Activated CD8-positive, alpha-beta memory T cell treated with anti-CD3 and anti-CD28 coated beads, Interleukin-2, amount 10 ng/mL, durations not matched to agents 7 days and 5 days (primary cell): ENCODE results near the gene POLE. TPM values are rescaled to one million over a fixed set of nuclear protein-coding genes. Genes with fewer than 3 reads are reported as not detected.
A peak's percentile ranks its signal among the peaks of the same experiment; 100 is the strongest.
"Not testable (repeated sequence)": the region's sequence is repeated elsewhere in the genome, so short reads cannot be mapped to it uniquely, and the experiment has no call there.

Experiments
- ATAC-seq: fragments of 150-1000 bp; cut with Tn5 transposase; one replicate; pipeline ENCODE4 v1.10.0; 2021; ENCODE audit warnings: moderate library complexity
- CTCF ChIA-PET: fragments of 350-600 bp; sonication (Branson Sonifier 250); formaldehyde crosslinking; loops from one replicate; lab custom pipeline; 2021; ENCODE audit warnings: antibody characterized with exemption; lab: Charles Lee
- DNase-seq: peaks from one replicate; pipeline ENCODE4 v3.0.0-alpha.2; 2020
- H3K27ac Mint-ChIP-seq: one replicate; pipeline ENCODE4 v1.8.0; 2021; ENCODE audit warnings: mild to moderate bottlenecking, mixed read lengths
- H3K27me3 Mint-ChIP-seq: one replicate; pipeline ENCODE4 v1.8.0; 2021; ENCODE audit warnings: mixed read lengths
- H3K36me3 Mint-ChIP-seq: one replicate; pipeline ENCODE4 v1.8.0; 2021; ENCODE audit warnings: mild to moderate bottlenecking, mixed read lengths
- H3K4me1 Mint-ChIP-seq: one replicate; pipeline ENCODE4 v1.8.0; 2021; ENCODE audit warnings: mixed read lengths
- H3K4me3 Mint-ChIP-seq: one replicate; pipeline ENCODE4 v1.8.0; 2021; ENCODE audit warnings: mild to moderate bottlenecking, moderate library complexity, mixed read lengths
- H3K9me3 Mint-ChIP-seq: one replicate; pipeline ENCODE4 v1.8.0; 2022; ENCODE audit warnings: low read depth, mixed read lengths
- total RNA-seq, 2 experiments: library from RNA; stranded (reverse); gene quantifications; one replicate each; pipeline ENCODE4 v1.2.3, GENCODE V29; 2021

Gene POLE
- total RNA-seq, 2 experiments from 2014 or later, result 170 to 221 TPM

GRCh38 chr12:132604151-132604618 lies 83.0 kb downstream of the POLE start:
- no peak for DNase-seq
- peaks cover 9% of the 10 kb centered on the region for H3K4me1 Mint-ChIP-seq
- H3K9me3 Mint-ChIP-seq, result no peaks in the 10 kb centered on the region
- no peaks in the 10 kb centered on the region for H3K36me3 Mint-ChIP-seq
- no peak overlapping the region for H3K27ac Mint-ChIP-seq
- H3K27me3 Mint-ChIP-seq, result peaks cover 75% of the 10 kb centered on the region
- no peak overlapping the region for H3K4me3 Mint-ChIP-seq
- ATAC-seq, result no peak
- CTCF ChIA-PET, result interaction anchor here (0.8 to 1.9 kb wide), 2 partner anchors 10 to 12 kb away, joined by 3 to 7 read pairs; no protein-coding TSS in a partner anchor

GRCh38 chr12:132603240-132604150 lies 83.6 kb downstream of the POLE start:
- H3K27me3 Mint-ChIP-seq, result peaks cover 74% of the 10 kb centered on the region
- H3K27ac Mint-ChIP-seq, result no peak overlapping the region
- CTCF ChIA-PET, result interaction anchor here (0.8 to 1.9 kb wide), 2 partner anchors 11 to 13 kb away, joined by 3 to 7 read pairs; no protein-coding TSS in a partner anchor
- no peaks in the 10 kb centered on the region for H3K9me3 Mint-ChIP-seq
- DNase-seq (no peak), ATAC-seq (no peak)
- H3K4me1 Mint-ChIP-seq, result peaks cover 13% of the 10 kb centered on the region
- no peaks in the 10 kb centered on the region for H3K36me3 Mint-ChIP-seq
- H3K4me3 Mint-ChIP-seq, result no peak overlapping the region

GRCh38 chr12:132602572-132603239 lies 84.4 kb downstream of the POLE start:
- Mint-ChIP-seq H3K9me3 (no peaks in the 10 kb centered on the region), H3K27me3 (peaks cover 70% of the 10 kb centered on the region), H3K27ac (no peak overlapping the region), H3K36me3 (no peaks in the 10 kb centered on the region), H3K4me1 (peaks cover 14% of the 10 kb centered on the region), H3K4me3 (no peak overlapping the region)
- CTCF ChIA-PET, result interaction anchor here (1.9 kb wide), 1 partner anchor 12 kb away, joined by 7 read pairs; no protein-coding TSS in a partner anchor
- no peak for DNase-seq
- ATAC-seq, result no peak

GRCh38 chr12:132601171-132601883 lies 85.8 kb downstream of the POLE start:
- Mint-ChIP-seq H3K9me3 (no peaks in the 10 kb centered on the region), H3K36me3 (no peaks in the 10 kb centered on the region), H3K27me3 (peaks cover 63% of the 10 kb centered on the region), H3K4me3 (peak overlapping the region; percentile 64), H3K4me1 (peaks cover 16% of the 10 kb centered on the region), H3K27ac (no peak overlapping the region)
- no peak for ATAC-seq
- CTCF ChIA-PET, result interaction anchor here (1.2 to 1.5 kb wide), 3 partner anchors 12 to 37 kb away, joined by 3 to 5 read pairs (median 4); no protein-coding TSS in a partner anchor
- DNase-seq, result no peak

GRCh38 chr12:132600048-132601032 lies 86.8 kb downstream of the POLE start:
- DNase-seq, result peak; percentile 57
- peaks cover 16% of the 10 kb centered on the region for H3K4me1 Mint-ChIP-seq
- peak; percentile 74 for ATAC-seq
- H3K27me3 Mint-ChIP-seq, result peaks cover 68% of the 10 kb centered on the region
- CTCF ChIA-PET, result interaction anchor here (0.8 to 1.5 kb wide), 5 partner anchors 9 to 41 kb away, joined by 3 to 10 read pairs (median 4); partner anchors contain the start of gene LRCOL1
- no peaks in the 10 kb centered on the region for H3K36me3 Mint-ChIP-seq
- H3K4me3 Mint-ChIP-seq, result peak overlapping the region; percentile 64
- no peaks in the 10 kb centered on the region for H3K9me3 Mint-ChIP-seq
- H3K27ac Mint-ChIP-seq, result no peak overlapping the region

- DNase-seq, ATAC-seq, H3K4me3 Mint-ChIP-seq, H3K27ac Mint-ChIP-seq, H3K9me3 Mint-ChIP-seq, H3K36me3 Mint-ChIP-seq: not testable (repeated sequence)
- H3K27me3 Mint-ChIP-seq, result peaks cover 60% of the 10 kb centered on the region
- CTCF ChIA-PET, result interaction anchor here (0.8 to 1.2 kb wide), 4 partner anchors 10 to 40 kb away, joined by 3 to 10 read pairs (median 4); partner anchors contain the start of gene LRCOL1
- H3K4me1 Mint-ChIP-seq, result peaks cover 16% of the 10 kb centered on the region
Measured at GRCh38 chr12:132599502-132599901, 87.6 kb downstream of the POLE start.

- Mint-ChIP-seq H3K4me1 (peaks cover 16% of the 10 kb centered on the region), H3K4me3 (peak overlapping the region; percentile 64), H3K27ac (no peak overlapping the region), H3K36me3 (no peaks in the 10 kb centered on the region), H3K27me3 (peaks cover 50% of the 10 kb centered on the region), H3K9me3 (no peaks in the 10 kb centered on the region)
- DNase-seq, result no peak
- ATAC-seq, result no peak
- CTCF ChIA-PET, result interaction anchor here (2.2 kb wide), 1 partner anchor 17 kb away, joined by 6 read pairs; no protein-coding TSS in a partner anchor
Measured at GRCh38 chr12:132597333-132598316, 89.5 kb downstream of the POLE start.

GRCh38 chr12:132596016-132596415 lies 91.1 kb downstream of the POLE start:
- DNase-seq (no peak), ATAC-seq (no peak)
- peaks cover 39% of the 10 kb centered on the region for H3K27me3 Mint-ChIP-seq
- H3K36me3 Mint-ChIP-seq, result no peaks in the 10 kb centered on the region
- no peak overlapping the region for H3K27ac Mint-ChIP-seq
- CTCF ChIA-PET, result interaction anchor here (2.0 to 2.2 kb wide), 2 partner anchors 19 to 181 kb away, joined by 5 to 6 read pairs; no protein-coding TSS in a partner anchor
- H3K4me1 Mint-ChIP-seq, result peaks cover 14% of the 10 kb centered on the region
- no peaks in the 10 kb centered on the region for H3K9me3 Mint-ChIP-seq
- H3K4me3 Mint-ChIP-seq, result no peak overlapping the region

GRCh38 chr12:132595183-132595582 lies 92.0 kb downstream of the POLE start:
- H3K9me3 Mint-ChIP-seq, result no peaks in the 10 kb centered on the region
- peaks cover 30% of the 10 kb centered on the region for H3K27me3 Mint-ChIP-seq
- ATAC-seq (no peak), DNase-seq (no peak)
- H3K4me3 Mint-ChIP-seq, result no peak overlapping the region
- no peaks in the 10 kb centered on the region for H3K36me3 Mint-ChIP-seq
- H3K4me1 Mint-ChIP-seq, result peaks cover 11% of the 10 kb centered on the region
- H3K27ac Mint-ChIP-seq, result no peak overlapping the region
- CTCF ChIA-PET, result interaction anchor here (1.1 to 2.2 kb wide), 4 partner anchors 16 to 181 kb away, joined by 3 to 6 read pairs (median 4); no protein-coding TSS in a partner anchor

GRCh38 chr12:132593938-132594358 lies 93.2 kb downstream of the POLE start:
- peak; percentile 71 for ATAC-seq
- Mint-ChIP-seq H3K4me1 (peaks cover 11% of the 10 kb centered on the region), H3K36me3 (no peaks in the 10 kb centered on the region), H3K9me3 (no peaks in the 10 kb centered on the region), H3K4me3 (no peak overlapping the region), H3K27me3 (peaks cover 21% of the 10 kb centered on the region), H3K27ac (no peak overlapping the region)
- DNase-seq, result no peak
- CTCF ChIA-PET, result interaction anchor here (1.2 to 1.3 kb wide), 2 partner anchors 14 to 21 kb away, joined by 3 to 4 read pairs; no protein-coding TSS in a partner anchor

GRCh38 chr12:132593521-132593920 lies 93.6 kb downstream of the POLE start:
- H3K4me3 Mint-ChIP-seq, result no peak overlapping the region
- H3K27ac Mint-ChIP-seq, result no peak overlapping the region
- ATAC-seq (no peak), DNase-seq (no peak)
- H3K27me3 Mint-ChIP-seq, result peaks cover 17% of the 10 kb centered on the region
- H3K36me3 Mint-ChIP-seq, result no peaks in the 10 kb centered on the region
- peaks cover 7% of the 10 kb centered on the region for H3K4me1 Mint-ChIP-seq
- H3K9me3 Mint-ChIP-seq, result no peaks in the 10 kb centered on the region
- CTCF ChIA-PET, result interaction anchor here (1.3 kb wide), 1 partner anchor 21 kb away, joined by 3 read pairs; no protein-coding TSS in a partner anchor
